Ectodermal cell (in vitro differentiated cells): Measurements from ENCODE around the gene CLASP1.
"Not testable (repeated sequence)": the region's sequence is repeated elsewhere in the genome, so short reads cannot be mapped to it uniquely, and the experiment has no call there.

ENCODE experiments used
- H3K27ac ChIP-seq: 2 replicates; pipeline ENCODE4 v1.7.0; 2013; ENCODE audit warnings: mild to moderate bottlenecking, low read depth, low read length; ENCODE audit not compliant: insufficient read depth, poor library complexity, severe bottlenecking
- H3K27me3 ChIP-seq: 2 replicates; pipeline ENCODE4 v1.7.0; 2013; ENCODE audit warnings: mild to moderate bottlenecking, low read length; ENCODE audit not compliant: insufficient read depth, control insufficient read depth, poor library complexity, severe bottlenecking
- H3K36me3 ChIP-seq: one replicate; pipeline ENCODE4 v1.7.0; 2013; ENCODE audit warnings: low read length; ENCODE audit not compliant: control insufficient read depth, insufficient read depth
- H3K4me1 ChIP-seq: one replicate; pipeline ENCODE4 v1.7.0; 2013; ENCODE audit warnings: low read length; ENCODE audit not compliant: control insufficient read depth, insufficient read depth
- H3K4me3 ChIP-seq: 2 replicates; pipeline ENCODE4 v1.7.0; 2013; ENCODE audit warnings: low read depth, low read length, control low read depth; ENCODE audit not compliant: insufficient read depth
- H3K9me3 ChIP-seq: 2 replicates; pipeline ENCODE4 v1.7.0; 2013; ENCODE audit warnings: mild to moderate bottlenecking, low read length, moderate library complexity; ENCODE audit not compliant: control insufficient read depth
- WGBS, 2 experiments: methylation state at CpG; one replicate each; pipeline ENCODE4 v1.1.7; 2013; ENCODE audit warnings: missing lambda C conversion rate in 2 of 2; 5-methylcytosine and 5-hydroxymethylcytosine counted together

The CLASP1 gene

DNA sequence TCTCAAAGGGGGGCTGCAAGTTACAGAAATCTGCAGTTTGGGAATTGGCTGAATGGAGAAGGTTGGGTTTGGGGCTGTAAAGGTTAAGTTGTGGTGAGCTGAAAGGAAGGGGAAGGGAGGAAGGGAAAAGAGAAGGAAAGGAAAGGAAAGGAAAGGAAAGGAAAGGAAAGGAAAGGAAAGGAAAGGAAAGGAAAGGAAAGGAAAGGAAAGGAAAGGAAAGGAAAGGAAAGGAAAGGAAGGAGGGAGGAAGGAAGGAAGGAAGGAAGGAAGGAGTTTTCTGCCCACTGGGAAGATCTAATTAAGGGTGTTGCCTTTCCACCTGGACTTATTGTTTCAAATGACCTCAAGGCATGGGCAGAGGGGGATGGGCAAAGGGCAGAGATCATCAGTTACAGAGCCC lies 348.1 kb downstream of the CLASP1 start:
- not testable (repeated sequence) for H3K4me1 ChIP-seq, H3K4me3 ChIP-seq, H3K9me3 ChIP-seq, H3K27ac ChIP-seq, H3K27me3 ChIP-seq, H3K36me3 ChIP-seq

GRCh38 chr2:121298476-121298875 lies 350.8 kb downstream of the CLASP1 start:
- no peak overlapping the region for H3K27ac ChIP-seq
- H3K4me1 ChIP-seq: no peaks in the 10 kb centered on the region
- no peaks in the 10 kb centered on the region for H3K9me3 ChIP-seq
- no peaks in the 10 kb centered on the region for H3K27me3 ChIP-seq
- WGBS, 2 experiments: 94 to 95% methylated on average over 12 of the region's 12 CpGs
- H3K4me3 ChIP-seq: no peak overlapping the region
- H3K36me3 ChIP-seq: no peaks in the 10 kb centered on the region

DNA sequence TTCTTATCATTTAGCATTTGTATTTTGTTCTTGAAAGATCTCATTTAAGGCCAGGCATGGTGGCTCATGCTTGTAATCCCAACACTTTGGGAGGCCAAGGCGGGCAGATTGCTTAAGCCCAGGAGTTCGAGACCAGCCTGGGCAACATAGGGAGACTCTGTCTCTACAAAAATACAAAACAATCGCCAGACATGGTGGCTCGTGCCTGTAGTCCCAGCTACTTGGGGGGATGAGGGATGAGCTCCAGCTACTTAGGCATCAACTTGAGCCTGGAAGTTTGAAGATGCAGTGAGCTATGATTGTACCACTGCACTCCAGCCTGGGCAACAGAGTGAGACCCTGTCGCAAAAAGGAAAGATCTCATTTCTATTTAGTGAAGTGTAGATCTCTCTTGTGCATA lies 351.4 kb downstream of the CLASP1 start:
- not testable (repeated sequence) for H3K27me3 ChIP-seq

DNA sequence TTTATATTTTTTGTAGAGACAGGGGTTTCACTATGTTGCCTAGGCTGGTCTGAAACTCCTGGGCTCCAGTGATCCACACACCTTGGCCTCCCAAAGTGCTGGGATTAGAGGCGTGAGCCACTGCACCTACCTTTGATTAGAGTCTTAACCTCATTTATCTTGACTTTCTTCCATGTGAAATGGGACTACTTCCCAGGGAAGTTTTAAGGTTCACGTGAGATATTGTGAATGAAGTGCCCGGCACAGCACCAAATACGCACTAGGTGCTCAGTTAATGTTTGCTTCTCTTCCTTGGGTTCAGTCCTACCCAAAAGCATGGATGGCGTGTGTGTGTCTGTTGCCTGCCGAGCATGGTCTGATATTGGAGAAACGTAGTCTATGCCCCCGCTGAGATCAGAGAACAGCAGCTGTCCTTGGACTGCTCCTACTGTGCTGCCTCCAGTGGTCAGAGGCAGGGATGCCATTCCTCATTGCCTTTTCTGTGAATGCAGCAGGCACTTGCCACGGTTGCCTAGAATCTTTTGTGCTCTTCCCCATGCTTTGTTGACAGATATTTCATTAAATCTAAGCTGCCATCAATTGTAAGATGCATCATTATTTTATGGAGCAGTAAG lies 351.9 kb downstream of the CLASP1 start:
- no peaks in the 10 kb centered on the region for H3K27me3 ChIP-seq
- H3K4me1 ChIP-seq: no peaks in the 10 kb centered on the region
- no peak overlapping the region for H3K27ac ChIP-seq
- no peaks in the 10 kb centered on the region for H3K36me3 ChIP-seq
- no peaks in the 10 kb centered on the region for H3K9me3 ChIP-seq
- 60 to 62% methylated on average over 9 of the region's 9 CpGs for WGBS, 2 experiments
- H3K4me3 ChIP-seq: no peak overlapping the region

More for the DNA sequence above, 351.4 kb downstream of the CLASP1 start:
- H3K4me3 ChIP-seq, H3K27ac ChIP-seq, H3K4me1 ChIP-seq, H3K36me3 ChIP-seq, H3K9me3 ChIP-seq: not testable (repeated sequence)
- WGBS, 2 experiments: 88 to 93% methylated on average over 5 of the region's 5 CpGs

DNA sequence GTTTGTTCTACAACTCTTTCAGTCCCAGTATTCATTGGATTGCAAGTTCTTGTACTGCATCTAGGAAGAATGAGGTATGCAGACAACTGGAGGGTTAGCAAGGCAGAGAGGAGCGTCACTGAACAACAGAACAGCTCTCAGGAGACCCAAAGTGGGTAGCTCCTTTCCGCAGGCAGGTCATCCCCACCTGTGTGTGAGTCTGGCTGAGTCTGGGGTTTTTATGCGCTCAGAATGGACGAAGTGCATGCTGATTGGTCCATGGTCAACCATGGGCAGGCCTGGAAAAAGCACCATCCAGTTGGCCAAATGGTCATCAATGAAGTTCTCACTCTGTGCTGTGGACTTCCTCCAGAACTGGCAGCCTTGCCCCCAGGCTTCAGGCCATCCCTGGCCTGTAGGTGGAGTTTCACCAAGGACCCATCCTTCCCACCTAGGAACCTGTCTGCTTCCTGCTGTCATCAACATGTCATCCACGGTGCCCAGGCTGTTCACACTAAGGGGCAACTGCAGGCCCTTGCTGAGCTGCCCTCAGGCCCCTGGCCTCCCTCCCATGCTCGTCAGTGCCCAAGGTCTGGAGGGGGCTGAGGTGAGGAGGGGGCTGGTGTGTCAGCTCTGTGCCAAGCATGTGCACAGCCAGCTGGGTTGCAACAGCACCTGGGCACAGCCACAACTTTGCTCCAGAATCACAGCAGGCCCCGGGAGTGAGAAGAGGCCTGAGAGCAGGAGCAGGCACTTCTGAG lies 353.2 kb downstream of the CLASP1 start:
- Histone ChIP-seq H3K9me3 (no peaks in the 10 kb centered on the region), H3K4me1 (no peaks in the 10 kb centered on the region), H3K4me3 (no peak overlapping the region), H3K36me3 (no peaks in the 10 kb centered on the region), H3K27me3 (no peaks in the 10 kb centered on the region), H3K27ac (no peak overlapping the region)
- WGBS, 2 experiments: 88 to 89% methylated on average over 7 of the region's 7 CpGs

DNA sequence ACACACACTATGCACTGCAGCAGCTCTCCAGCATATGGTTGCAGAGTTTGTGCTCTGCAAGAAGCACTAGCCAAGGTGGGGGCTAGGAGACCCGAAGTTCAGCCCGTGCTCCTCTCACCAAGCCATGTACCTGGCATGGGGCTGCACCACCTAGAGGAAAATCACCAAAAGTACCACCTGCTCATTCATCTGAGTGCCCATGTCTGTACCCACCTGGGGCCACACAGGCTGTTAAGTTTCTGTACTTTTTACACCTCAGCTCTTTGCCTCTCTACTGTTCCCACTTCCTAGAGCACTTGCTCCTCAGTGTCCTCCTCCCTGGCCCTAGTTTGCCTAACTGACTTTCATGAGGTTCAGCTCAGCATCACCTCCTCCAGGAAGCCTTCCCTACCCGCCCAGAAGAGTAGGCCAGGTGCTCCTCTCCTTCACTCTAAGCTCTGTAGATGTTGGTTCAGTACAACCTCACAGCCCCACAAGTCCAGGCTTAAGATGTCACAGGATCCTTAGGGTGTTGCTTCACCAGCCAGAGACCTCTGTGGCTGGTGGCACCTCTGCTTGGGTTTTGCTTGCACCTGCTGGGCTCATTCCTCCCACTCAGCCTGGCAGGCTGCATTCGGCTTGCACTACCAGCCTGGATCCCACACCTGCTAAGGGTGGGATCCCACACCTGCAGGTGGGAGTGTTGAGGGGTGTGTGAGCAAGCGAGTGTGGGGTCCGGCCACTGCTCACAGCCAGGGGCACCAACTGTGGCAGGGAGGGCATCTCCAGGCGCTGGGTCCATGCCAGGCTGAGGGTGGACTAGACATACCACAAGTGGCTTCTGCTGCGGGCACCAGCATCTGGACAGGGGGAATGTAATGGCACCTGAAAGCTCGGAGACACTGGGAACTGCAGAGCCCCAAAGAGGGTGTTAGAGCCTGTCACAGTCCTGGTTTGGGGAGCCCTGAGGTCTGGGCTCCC lies 354.1 kb downstream of the CLASP1 start:
- no peak overlapping the region for H3K4me3 ChIP-seq
- 86% methylated on average over 9 of the region's 9 CpGs for WGBS, 2 experiments
- H3K27ac ChIP-seq: no peak overlapping the region
- H3K27me3 ChIP-seq: no peaks in the 10 kb centered on the region
- no peaks in the 10 kb centered on the region for H3K36me3 ChIP-seq
- no peaks in the 10 kb centered on the region for H3K4me1 ChIP-seq
- no peaks in the 10 kb centered on the region for H3K9me3 ChIP-seq

- no peaks in the 10 kb centered on the region for H3K27me3 ChIP-seq
- no peaks in the 10 kb centered on the region for H3K36me3 ChIP-seq
- H3K27ac ChIP-seq: no peak overlapping the region
- WGBS, 2 experiments: 85 to 86% methylated on average over 14 of the region's 14 CpGs
- H3K4me1 ChIP-seq: no peaks in the 10 kb centered on the region
- H3K9me3 ChIP-seq: no peaks in the 10 kb centered on the region
- H3K4me3 ChIP-seq: no peak overlapping the region
These were observed 355.6 kb downstream of the CLASP1 start for GRCh38 chr2:121293450-121294325.

DNA sequence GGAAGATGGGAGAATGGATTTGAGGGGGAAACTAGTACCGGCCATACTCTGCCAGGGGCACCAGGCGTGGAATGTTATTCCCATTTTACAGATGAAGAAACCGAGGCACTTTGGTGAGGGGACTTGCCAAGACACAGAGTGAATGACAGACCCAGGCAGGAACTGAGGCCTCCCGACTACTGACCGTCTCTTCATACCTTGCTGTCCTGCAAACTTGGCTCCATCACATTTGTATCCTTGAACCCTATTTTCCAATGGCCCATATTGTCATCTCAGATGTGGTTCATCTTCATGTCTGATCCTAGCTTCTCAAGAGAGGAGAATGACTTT lies 358.0 kb downstream of the CLASP1 start:
- Histone ChIP-seq H3K27ac (no peak overlapping the region), H3K4me3 (no peak overlapping the region), H3K36me3 (no peaks in the 10 kb centered on the region), H3K9me3 (no peaks in the 10 kb centered on the region), H3K4me1 (no peaks in the 10 kb centered on the region), H3K27me3 (peaks cover 9% of the 10 kb centered on the region)
- WGBS, 2 experiments: 91 to 95% methylated on average over 5 of the region's 5 CpGs

- Histone ChIP-seq H3K36me3 (no peaks in the 10 kb centered on the region), H3K4me1 (no peaks in the 10 kb centered on the region), H3K4me3 (no peak overlapping the region), H3K27ac (no peak overlapping the region), H3K9me3 (no peaks in the 10 kb centered on the region), H3K27me3 (peaks cover 29% of the 10 kb centered on the region)
- 92 to 97% methylated on average over 5 of the region's 5 CpGs for WGBS, 2 experiments
These were observed 360.0 kb downstream of the CLASP1 start for GRCh38 chr2:121289271-121289670.
